Endothelial cell (in vitro differentiated cells): ENCODE measurements around the gene NPAS1. TPM values are rescaled to one million over a fixed set of nuclear protein-coding genes. Genes with fewer than 3 reads are reported as not detected.

Experiments used
- DNase-seq: peaks from one replicate; pipeline ENCODE4 v3.0.0; 2021; ENCODE audit warnings: low spot score
- H3K27ac Mint-ChIP-seq: one replicate; pipeline ENCODE4 v1.8.0; 2021; ENCODE audit warnings: mixed read lengths, inconsistent platforms; ENCODE audit not compliant: unreplicated experiment
- H3K27me3 Mint-ChIP-seq: one replicate; pipeline ENCODE4 v1.8.0; 2021; ENCODE audit warnings: mild to moderate bottlenecking, moderate library complexity, mixed read lengths, inconsistent platforms; ENCODE audit not compliant: unreplicated experiment
- H3K36me3 Mint-ChIP-seq: one replicate; pipeline ENCODE4 v1.8.0; 2021; ENCODE audit warnings: mild to moderate bottlenecking, low read depth, mixed read lengths, inconsistent platforms; ENCODE audit not compliant: unreplicated experiment
- H3K4me1 Mint-ChIP-seq: one replicate; pipeline ENCODE4 v1.8.0; 2021; ENCODE audit warnings: mild to moderate bottlenecking, mixed read lengths, inconsistent platforms; ENCODE audit not compliant: unreplicated experiment
- H3K4me3 Mint-ChIP-seq: one replicate; pipeline ENCODE4 v1.8.0; 2021; ENCODE audit warnings: mild to moderate bottlenecking, mixed read lengths, inconsistent platforms; ENCODE audit not compliant: unreplicated experiment
- H3K9me3 Mint-ChIP-seq: one replicate; pipeline ENCODE4 v1.8.0; 2021; ENCODE audit warnings: mixed read lengths, inconsistent platforms; ENCODE audit not compliant: unreplicated experiment
- total RNA-seq: library from RNA; stranded (reverse); fragmentation: NEBNext Ultra II Directional; extraction: Animal tissue kit (Norgen Biotek cat#: 25700); gene quantifications from one replicate; pipeline ENCODE4 v1.2.1, GENCODE V29; 2021; ENCODE audit not compliant: unreplicated experiment
- TF ChIP-seq, protein P1 (sequence below): fragments of 200-600 bp; sonication (generic); IDR thresholded peaks from one replicate; pipeline ENCODE4 v1.5.0; 2021; ENCODE audit warnings: antibody characterized with exemption; ENCODE audit not compliant: unreplicated experiment

The NPAS1 gene
- total RNA-seq, 1 donor from 2014 or later: 1.0 TPM

DNA sequence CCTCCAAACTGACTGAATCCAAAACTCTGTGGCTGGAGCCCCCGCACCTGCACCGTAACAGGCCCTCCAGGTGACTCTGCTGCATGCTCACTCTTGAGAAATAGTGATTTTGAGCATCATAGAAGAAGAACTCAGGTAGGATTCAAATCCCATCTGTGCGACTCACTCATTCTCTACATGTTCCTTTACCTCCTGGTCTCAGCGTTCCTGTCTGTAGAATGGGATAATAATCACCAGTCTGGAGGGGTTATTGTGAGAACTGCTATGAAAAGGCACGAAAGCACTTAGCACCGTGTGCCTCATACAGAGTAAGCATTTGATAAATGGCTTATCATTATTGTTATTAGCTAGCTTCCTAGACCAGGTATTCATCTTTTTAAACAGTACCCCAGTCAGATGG lies 36.5 kb upstream of the NPAS1 start:
- peaks cover 47% of the 10 kb centered on the region for H3K4me1 Mint-ChIP-seq
- DNase-seq: no peak
- H3K9me3 Mint-ChIP-seq: no peaks in the 10 kb centered on the region
- TF ChIP-seq, protein P1, sequence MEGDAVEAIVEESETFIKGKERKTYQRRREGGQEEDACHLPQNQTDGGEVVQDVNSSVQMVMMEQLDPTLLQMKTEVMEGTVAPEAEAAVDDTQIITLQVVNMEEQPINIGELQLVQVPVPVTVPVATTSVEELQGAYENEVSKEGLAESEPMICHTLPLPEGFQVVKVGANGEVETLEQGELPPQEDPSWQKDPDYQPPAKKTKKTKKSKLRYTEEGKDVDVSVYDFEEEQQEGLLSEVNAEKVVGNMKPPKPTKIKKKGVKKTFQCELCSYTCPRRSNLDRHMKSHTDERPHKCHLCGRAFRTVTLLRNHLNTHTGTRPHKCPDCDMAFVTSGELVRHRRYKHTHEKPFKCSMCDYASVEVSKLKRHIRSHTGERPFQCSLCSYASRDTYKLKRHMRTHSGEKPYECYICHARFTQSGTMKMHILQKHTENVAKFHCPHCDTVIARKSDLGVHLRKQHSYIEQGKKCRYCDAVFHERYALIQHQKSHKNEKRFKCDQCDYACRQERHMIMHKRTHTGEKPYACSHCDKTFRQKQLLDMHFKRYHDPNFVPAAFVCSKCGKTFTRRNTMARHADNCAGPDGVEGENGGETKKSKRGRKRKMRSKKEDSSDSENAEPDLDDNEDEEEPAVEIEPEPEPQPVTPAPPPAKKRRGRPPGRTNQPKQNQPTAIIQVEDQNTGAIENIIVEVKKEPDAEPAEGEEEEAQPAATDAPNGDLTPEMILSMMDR: no peak
- H3K4me3 Mint-ChIP-seq: no peak overlapping the region
- peaks cover 8% of the 10 kb centered on the region for H3K27me3 Mint-ChIP-seq
- H3K27ac Mint-ChIP-seq: no peak overlapping the region
- H3K36me3 Mint-ChIP-seq: peaks cover 11% of the 10 kb centered on the region

DNA sequence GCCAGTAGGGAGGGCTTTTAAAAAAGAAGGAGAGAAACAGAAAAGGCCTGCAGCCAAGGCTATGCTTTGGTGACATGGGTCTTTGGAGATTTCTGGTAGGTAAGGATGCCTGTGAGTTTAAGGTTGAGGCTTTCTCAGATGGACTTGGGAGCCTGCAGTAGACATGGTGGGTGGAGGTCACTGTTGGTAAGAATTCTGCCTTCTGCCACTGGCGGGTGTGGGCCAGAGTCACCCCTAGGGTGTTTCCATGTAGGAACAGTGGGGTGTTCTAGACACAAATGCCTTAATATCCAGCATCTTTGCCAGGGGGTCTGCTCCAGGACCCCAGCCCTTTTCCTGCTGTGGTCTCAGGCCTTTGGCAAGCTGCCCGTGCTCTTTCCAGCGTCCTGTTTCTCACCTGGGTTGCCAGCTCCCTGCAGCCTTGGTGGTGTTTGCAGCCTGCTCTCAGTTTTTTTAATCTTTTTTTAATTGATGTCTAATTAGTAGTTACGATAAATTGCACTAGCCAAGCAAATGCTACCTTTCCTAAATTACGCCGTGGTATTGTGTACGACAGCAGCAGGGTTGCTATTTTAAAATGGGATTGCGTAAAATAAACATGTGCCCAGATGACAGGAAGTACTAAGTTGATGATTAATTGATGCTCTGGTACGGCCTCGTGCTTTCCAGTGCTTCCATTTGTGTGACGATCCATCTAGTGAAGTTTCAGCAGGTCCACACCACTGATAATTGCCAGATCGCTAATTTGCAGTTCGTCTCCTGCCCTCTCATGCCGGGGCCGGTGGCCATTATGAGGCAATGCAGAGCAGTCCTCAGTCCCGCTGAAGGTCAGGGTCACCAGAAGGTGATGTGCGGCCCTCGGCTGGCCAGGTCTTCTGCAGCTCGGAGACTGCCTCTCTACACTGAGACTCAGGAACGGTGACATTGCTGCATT lies 35.3 kb upstream of the NPAS1 start:
- peaks cover 14% of the 10 kb centered on the region for H3K36me3 Mint-ChIP-seq
- peaks cover 44% of the 10 kb centered on the region for H3K4me1 Mint-ChIP-seq
- TF ChIP-seq, protein P1: no peak
- no peaks in the 10 kb centered on the region for H3K9me3 Mint-ChIP-seq
- H3K27ac Mint-ChIP-seq: no peak overlapping the region
- H3K4me3 Mint-ChIP-seq: no peak overlapping the region
- DNase-seq: no peak
- H3K27me3 Mint-ChIP-seq: peaks cover 2% of the 10 kb centered on the region

DNA sequence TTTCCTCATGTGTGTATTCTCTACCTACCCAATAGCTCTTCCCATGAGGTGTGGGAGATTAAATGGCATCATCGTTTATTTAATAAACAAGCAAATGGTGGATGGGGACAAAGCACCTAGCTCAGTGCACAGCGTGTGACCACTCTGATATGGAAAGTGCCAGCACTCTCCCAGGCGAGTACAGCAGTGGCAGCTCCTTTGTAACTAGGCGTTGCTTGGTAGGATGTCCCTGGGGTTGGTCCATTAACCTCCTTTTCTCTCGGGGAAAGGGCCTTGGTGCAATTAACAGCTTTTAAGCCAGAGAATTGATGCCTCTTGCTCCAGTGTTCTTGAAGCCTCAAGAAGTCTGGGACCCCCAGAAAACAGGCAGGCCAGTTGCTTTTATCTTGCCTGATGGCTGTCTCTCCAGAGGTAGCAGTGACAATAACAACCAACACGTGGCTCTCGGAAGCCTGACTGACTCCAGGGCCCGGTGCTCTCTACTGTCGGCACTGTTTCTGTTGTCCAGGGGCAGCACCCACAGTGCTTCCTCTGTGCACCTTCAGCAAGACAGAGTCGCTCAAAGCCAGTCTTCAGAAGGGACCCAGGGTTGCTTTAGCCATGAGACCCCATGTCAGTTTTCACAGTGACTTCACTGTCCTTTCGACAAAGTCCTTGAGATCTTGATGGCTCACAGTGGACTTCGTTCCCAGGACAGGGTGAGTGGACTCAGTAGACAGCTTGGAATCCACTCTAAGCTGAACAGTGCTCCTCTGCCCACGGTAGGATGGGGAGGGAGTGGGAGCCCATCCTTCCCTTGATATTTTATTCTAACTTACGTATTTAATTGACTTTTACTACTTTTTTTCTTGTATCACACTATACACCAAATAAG lies 33.9 kb upstream of the NPAS1 start:
- no peaks in the 10 kb centered on the region for H3K27me3 Mint-ChIP-seq
- peaks cover 51% of the 10 kb centered on the region for H3K4me1 Mint-ChIP-seq
- TF ChIP-seq, protein P1: no peak
- H3K27ac Mint-ChIP-seq: no peak overlapping the region
- H3K36me3 Mint-ChIP-seq: peaks cover 22% of the 10 kb centered on the region
- no peaks in the 10 kb centered on the region for H3K9me3 Mint-ChIP-seq
- H3K4me3 Mint-ChIP-seq: no peak overlapping the region
- DNase-seq: no peak

DNA sequence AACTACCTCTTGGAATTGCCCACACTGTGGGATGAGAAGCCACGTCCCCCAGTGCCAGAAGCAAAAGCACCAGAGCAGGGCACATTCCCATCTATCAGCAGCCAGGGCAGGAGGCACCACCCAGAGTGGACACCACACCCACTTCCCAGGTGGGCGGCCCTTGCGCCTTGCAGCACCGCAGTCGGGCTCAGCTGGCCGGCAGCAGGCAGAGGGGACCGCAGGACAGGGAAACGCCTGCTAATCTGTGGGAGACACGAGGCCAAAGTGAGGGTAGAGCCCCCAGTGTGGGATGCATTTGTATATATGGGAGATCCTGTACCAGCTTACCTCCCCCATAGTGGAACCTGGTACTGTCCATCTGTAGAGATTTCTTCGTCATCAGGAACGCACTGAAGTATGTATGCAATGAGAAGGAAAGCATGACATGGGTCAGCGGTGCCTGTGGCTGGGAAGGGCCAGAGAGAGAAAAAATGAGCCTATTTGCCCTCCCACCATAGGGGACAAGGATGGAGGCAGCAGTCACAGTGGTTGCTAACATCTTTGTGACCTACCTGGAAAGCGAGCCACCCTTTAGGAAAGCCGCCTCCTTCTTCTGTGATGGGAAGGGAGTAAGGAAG lies 30.9 kb upstream of the NPAS1 start:
- H3K4me1 Mint-ChIP-seq: peaks cover 67% of the 10 kb centered on the region
- H3K27me3 Mint-ChIP-seq: peaks cover 7% of the 10 kb centered on the region
- no peak for DNase-seq
- H3K9me3 Mint-ChIP-seq: no peaks in the 10 kb centered on the region
- H3K36me3 Mint-ChIP-seq: peaks cover 27% of the 10 kb centered on the region
- H3K27ac Mint-ChIP-seq: no peak overlapping the region
- TF ChIP-seq, protein P1: no peak
- H3K4me3 Mint-ChIP-seq: peak overlapping the region; percentile 62
